GM18505 (cell line): ENCODE results near the gene DENND6A.

Experiments
- ATAC-seq: cut with Tn5 transposase; IDR thresholded peaks from one replicate; pipeline ENCODE4 v1.9.1; 2021; ENCODE audit not compliant: unreplicated experiment
- POLR2A ChIP-seq: IDR thresholded peaks from 4 replicates; pipeline ENCODE4 v1.6.1; 2011; ENCODE audit warnings: borderline replicate concordance; ENCODE audit not compliant: insufficient read depth, insufficient read length; ENCODE audit errors: extremely low read depth

The DENND6A gene

GRCh38 chr3:57594576-57594975 is 98.3 kb downstream of the DENND6A start:
- TF ChIP-seq POLR2A, result no peak
- ATAC-seq, result no peak

DNA sequence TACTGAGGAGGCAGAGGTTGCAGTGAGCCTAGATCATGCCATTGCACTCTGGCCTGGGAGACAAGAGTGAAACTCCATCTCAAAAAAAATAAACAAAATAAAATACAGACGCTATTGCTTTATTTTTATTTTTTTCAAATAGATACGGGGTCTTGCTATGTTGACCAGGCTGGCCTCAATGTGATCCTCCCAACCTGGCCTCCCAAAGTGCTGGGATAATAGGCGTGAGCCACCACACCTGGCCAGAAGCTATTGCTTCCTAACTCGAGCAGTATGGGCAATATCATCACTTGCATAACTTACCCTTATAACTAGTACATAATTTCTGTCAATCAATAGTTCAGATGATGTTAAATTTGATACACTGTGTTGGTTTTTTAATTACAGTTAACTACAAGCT is 98.7 kb downstream of the DENND6A start:
- no peak for ATAC-seq
- no peak for TF ChIP-seq POLR2A

DNA sequence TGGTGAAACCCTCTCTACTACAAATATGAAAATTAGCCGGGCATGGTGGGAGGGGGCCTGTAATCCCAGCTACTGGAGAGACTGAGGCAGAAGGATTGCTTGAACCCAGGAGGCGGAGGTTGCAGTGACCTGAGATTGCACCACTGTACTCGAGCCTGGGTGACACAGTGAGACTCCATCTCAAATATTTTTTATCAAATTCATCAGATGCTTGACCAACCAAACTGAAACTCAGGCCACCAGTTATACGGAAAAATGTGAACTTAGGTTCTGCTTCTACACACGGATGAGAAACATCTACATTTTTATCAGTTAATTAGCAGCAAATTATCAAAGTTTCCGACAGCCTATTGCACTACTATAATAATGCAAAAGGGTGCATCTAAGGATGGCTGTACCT is 100.6 kb downstream of the DENND6A start:
- no peak for ATAC-seq
- TF ChIP-seq POLR2A, result no peak

GRCh38 chr3:57587905-57588304 is 105.0 kb downstream of the DENND6A start:
- TF ChIP-seq POLR2A, result no peak
- ATAC-seq, result no peak

DNA sequence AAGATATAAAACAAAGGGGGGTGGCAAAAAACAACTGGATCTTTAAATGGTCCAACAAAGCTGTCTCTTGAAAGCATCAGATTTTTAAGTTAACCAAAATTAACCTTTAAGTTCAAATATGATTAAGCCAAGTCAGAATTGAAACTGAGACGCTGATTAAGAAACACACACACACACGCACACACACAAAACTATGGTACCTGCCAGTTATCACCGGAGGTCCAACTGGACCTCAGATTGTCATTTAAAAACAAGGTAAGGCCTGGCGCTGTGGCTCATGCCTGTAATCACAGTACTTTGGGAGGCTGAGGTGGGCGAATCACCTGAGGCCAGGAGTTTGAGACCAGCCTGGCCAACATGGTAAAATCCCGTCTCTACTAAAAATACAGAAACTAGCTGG is 106.1 kb downstream of the DENND6A start:
- no peak for ATAC-seq
- TF ChIP-seq POLR2A, result no peak

GRCh38 chr3:57583544-57583943 is 109.3 kb downstream of the DENND6A start:
- TF ChIP-seq POLR2A, result no peak
- no peak for ATAC-seq

DNA sequence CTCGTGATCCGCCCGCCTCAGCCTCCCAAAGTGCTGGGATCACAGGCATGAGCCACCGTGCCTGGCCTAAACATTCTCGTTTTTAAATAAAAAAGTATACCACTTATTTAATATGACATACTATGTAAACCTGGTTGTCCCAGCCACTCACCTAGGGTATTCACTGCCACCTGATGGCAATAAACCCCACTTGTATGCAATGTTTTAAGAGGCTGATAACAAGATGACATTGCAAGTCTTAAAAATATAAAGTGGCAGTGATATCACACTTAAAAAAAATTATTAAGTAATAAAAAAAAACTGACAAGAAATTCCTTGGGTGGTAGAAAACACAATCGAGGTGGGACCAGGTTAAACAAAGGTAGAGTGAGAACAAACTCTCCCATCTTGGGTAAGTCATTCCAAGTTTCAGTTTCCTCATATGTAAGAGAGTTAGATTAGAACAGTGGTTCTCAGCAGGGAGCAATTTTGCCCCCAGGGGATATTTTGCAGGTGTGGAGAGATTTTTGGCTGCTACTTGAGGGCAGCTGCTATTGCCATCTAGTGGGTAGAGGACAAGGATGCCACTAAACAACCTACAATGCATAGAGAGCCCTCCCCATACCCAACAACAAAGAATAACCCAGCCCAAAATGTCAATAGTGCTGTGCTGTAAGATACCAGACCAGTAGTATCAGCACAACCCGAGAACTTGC is 110.3 kb downstream of the DENND6A start:
- no peak for TF ChIP-seq POLR2A
- no peak for ATAC-seq

GRCh38 chr3:57577801-57578200 is 115.1 kb downstream of the DENND6A start:
- no peak for ATAC-seq
- no peak for TF ChIP-seq POLR2A

DNA sequence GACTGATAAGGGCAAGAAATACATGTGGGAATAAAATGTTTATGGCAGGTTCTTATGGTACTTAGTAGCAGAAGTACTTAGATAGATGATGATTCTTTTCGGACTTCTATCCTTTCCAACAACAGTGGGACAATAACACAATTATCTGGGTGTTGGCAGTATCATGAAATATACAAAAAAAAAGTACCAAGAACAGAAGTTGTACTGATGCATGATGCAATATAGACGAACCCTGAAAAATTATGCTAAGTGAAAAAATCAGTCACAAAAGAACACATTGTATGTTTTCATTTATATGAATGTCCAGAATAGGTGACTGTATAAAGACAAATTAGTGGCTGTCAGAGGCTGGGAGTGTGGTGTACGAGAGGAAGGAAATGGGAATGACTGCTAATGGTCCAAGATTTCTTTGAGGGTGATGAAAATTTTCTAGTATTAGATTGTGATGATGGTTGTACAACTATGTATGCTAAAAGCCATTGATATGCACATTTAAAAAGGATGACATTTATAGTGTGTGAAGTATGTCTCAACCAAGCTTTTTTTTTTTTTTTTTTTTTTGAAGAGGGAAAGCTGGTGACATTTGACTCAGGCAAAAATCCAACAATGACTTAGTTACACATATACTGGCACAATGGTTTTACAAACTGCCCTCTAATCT is 116.8 kb downstream of the DENND6A start:
- ATAC-seq, result no peak
- no peak for TF ChIP-seq POLR2A
